ENCODE measurements around the gene VAC14.

Gene VAC14

DNA sequence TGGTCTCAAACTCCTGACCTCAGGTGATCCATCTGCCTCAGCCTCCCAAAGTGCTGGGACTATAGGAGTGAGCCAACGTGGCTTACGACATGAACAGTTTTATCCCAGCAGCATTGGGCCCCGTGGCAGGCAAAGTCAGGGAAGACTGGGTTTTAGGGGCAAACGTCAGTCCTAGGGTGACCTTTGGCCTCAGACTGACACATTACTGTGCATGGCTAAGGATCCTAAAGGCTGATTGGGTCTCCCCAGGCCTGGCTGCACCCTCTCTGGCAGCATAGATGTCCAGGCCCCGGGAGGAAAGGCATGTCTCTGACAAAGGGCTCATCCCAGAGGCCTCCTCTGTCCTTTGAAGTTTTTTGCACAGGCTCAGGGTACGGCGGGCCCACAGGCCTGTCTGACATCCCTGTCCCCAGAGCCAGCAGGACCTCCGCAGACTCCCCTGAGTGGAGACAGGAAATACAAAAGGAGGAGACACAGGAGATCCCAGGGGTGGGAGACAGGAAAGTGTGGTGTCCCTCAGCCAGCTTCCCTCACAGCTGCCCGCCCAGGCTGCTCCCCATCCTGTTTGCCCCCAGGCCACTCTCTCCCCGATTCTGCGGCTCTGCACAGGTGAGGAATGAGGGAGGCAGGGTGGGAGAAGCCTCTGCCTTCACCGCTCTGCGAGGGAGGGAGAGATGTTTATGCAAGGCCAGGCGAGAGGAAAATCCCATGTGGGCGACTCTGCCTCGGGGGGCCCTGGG is 60.6 kb downstream of the VAC14 start:
- CTCF ChIA-PET, result no interaction called here
- POLR2A ChIA-PET, result no interaction called here
- peaks cover 0 to 31% of the 10 kb centered on the region in 2 experiments; a peak in 1 of 3 replicates for H3K36me3 ChIP-seq (ENCODE audit: control insufficient read depth in 2 of 2, insufficient read depth in 1 of 2, low read length in 2 of 2)

DNA sequence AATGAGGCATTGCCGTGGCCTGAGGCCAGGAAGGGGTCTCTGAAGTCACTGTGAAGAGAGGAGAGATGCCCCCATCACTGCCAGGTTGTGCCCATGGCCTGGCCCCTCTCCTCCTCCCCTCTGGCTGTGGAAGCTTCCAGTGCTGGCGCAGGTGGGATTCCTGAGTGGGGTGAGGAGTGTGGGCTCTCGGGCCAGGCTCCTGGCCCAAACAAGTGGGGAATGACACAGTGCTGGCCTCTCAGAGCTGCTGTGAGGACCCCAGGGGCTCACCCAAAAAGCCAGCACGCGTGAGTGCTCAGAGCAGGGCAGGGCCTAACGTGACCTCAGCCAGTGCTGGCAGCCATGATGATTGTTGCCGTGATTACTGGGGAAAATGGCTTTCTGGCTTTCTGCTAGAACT is 61.6 kb downstream of the VAC14 start:
- Histone ChIP-seq H3K27ac (ENCODE audit: extremely low read depth, low read depth, low read length) (no peak overlapping the region), H3K36me3 (ENCODE audit: control insufficient read depth in 2 of 2, insufficient read depth in 1 of 2, low read length in 2 of 2) (peaks cover 0 to 21% of the 10 kb centered on the region in 2 experiments; a peak in 1 of 3 replicates), H3K9me3 (ENCODE audit: control insufficient read depth, insufficient read depth, low read depth, low read length) (no peaks in the 10 kb centered on the region), H3K4me1 (ENCODE audit: control insufficient read depth, insufficient read depth, low read length) (no peaks in the 10 kb centered on the region), H3K4me3 (ENCODE audit: low read depth, low read length) (no peak overlapping the region)
- no peak for TF ChIP-seq ZFP3 (tag by site-specific recombination; IDR thresholded peaks at IDR 0.05; ENCODE audit: low read depth)
- TF ChIP-seq ZNF266 (tag by site-specific recombination; IDR thresholded peaks at IDR 0.05; ENCODE audit: low read depth), result no peak
- no peak for TF ChIP-seq ZNF341 (tag by site-specific recombination; IDR thresholded peaks at IDR 0.05; ENCODE audit: low read depth)
- TF ChIP-seq ZBTB21 (tag by site-specific recombination; IDR thresholded peaks at IDR 0.05), result no peak
- no peak for TF ChIP-seq ZNF677 (tag by site-specific recombination; IDR thresholded peaks at IDR 0.05)
- TF ChIP-seq, protein P1, sequence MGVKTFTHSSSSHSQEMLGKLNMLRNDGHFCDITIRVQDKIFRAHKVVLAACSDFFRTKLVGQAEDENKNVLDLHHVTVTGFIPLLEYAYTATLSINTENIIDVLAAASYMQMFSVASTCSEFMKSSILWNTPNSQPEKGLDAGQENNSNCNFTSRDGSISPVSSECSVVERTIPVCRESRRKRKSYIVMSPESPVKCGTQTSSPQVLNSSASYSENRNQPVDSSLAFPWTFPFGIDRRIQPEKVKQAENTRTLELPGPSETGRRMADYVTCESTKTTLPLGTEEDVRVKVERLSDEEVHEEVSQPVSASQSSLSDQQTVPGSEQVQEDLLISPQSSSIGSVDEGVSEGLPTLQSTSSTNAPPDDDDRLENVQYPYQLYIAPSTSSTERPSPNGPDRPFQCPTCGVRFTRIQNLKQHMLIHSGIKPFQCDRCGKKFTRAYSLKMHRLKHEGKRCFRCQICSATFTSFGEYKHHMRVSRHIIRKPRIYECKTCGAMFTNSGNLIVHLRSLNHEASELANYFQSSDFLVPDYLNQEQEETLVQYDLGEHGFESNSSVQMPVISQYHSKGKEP (tag by site-specific recombination; IDR thresholded peaks at IDR 0.05), result no peak
- no peak for TF ChIP-seq ZNF585B (tag by site-specific recombination; IDR thresholded peaks at IDR 0.05)
- TF ChIP-seq ZSCAN30 (tag by site-specific recombination; IDR thresholded peaks at IDR 0.05), result no peak
- no peak for TF ChIP-seq EGR2 (tag by site-specific recombination; IDR thresholded peaks at IDR 0.05; ENCODE audit: low read depth)
- no peak for TF ChIP-seq ZNF555 (tag by site-specific recombination; conservative IDR thresholded peaks at IDR 0.05)
- no peak for TF ChIP-seq ZNF391 (tag by site-specific recombination; IDR thresholded peaks at IDR 0.05; ENCODE audit: borderline replicate concordance, low read depth)
- no peak for TF ChIP-seq ZSCAN23 (tag by site-specific recombination; IDR thresholded peaks at IDR 0.05)
- POLR2A ChIA-PET, result no interaction called here
- CTCF ChIA-PET, result interaction anchor here (0.9 kb wide), 1 partner anchor 9 kb away, joined by 3 read pairs; no protein-coding TSS in a partner anchor

More for the DNA sequence above, 60.6 kb downstream of the VAC14 start:
- no peak overlapping the region for H3K4me3 ChIP-seq (ENCODE audit: low read depth, low read length)
- no peaks in the 10 kb centered on the region for H3K9me3 ChIP-seq (ENCODE audit: control insufficient read depth, insufficient read depth, low read depth, low read length)
- no peaks in the 10 kb centered on the region for H3K4me1 ChIP-seq (ENCODE audit: control insufficient read depth, insufficient read depth, low read length)
- no peak for TF ChIP-seq ZNF10 (tag by site-specific recombination; IDR thresholded peaks at IDR 0.05)
- TF ChIP-seq, protein P2, sequence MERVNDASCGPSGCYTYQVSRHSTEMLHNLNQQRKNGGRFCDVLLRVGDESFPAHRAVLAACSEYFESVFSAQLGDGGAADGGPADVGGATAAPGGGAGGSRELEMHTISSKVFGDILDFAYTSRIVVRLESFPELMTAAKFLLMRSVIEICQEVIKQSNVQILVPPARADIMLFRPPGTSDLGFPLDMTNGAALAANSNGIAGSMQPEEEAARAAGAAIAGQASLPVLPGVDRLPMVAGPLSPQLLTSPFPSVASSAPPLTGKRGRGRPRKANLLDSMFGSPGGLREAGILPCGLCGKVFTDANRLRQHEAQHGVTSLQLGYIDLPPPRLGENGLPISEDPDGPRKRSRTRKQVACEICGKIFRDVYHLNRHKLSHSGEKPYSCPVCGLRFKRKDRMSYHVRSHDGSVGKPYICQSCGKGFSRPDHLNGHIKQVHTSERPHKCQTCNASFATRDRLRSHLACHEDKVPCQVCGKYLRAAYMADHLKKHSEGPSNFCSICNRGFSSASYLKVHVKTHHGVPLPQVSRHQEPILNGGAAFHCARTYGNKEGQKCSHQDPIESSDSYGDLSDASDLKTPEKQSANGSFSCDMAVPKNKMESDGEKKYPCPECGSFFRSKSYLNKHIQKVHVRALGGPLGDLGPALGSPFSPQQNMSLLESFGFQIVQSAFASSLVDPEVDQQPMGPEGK (tag by site-specific recombination; IDR thresholded peaks at IDR 0.05), result no peak
- TF ChIP-seq GLIS2 (tag by site-specific recombination; IDR thresholded peaks at IDR 0.05), result no peak
- TF ChIP-seq, protein P3, sequence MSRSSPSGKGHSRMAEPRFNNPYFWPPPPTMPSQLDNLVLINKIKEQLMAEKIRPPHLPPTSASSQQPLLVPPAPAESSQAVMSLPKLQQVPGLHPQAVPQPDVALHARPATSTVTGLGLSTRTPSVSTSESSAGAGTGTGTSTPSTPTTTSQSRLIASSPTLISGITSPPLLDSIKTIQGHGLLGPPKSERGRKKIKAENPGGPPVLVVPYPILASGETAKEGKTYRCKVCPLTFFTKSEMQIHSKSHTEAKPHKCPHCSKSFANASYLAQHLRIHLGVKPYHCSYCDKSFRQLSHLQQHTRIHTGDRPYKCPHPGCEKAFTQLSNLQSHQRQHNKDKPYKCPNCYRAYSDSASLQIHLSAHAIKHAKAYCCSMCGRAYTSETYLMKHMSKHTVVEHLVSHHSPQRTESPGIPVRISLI (tag by site-specific recombination; IDR thresholded peaks at IDR 0.05), result no peak
- TF ChIP-seq ZNF292 (tag by site-specific recombination; IDR thresholded peaks at IDR 0.05; ENCODE audit: borderline replicate concordance, low read depth), result no peak
- TF ChIP-seq, protein P4, sequence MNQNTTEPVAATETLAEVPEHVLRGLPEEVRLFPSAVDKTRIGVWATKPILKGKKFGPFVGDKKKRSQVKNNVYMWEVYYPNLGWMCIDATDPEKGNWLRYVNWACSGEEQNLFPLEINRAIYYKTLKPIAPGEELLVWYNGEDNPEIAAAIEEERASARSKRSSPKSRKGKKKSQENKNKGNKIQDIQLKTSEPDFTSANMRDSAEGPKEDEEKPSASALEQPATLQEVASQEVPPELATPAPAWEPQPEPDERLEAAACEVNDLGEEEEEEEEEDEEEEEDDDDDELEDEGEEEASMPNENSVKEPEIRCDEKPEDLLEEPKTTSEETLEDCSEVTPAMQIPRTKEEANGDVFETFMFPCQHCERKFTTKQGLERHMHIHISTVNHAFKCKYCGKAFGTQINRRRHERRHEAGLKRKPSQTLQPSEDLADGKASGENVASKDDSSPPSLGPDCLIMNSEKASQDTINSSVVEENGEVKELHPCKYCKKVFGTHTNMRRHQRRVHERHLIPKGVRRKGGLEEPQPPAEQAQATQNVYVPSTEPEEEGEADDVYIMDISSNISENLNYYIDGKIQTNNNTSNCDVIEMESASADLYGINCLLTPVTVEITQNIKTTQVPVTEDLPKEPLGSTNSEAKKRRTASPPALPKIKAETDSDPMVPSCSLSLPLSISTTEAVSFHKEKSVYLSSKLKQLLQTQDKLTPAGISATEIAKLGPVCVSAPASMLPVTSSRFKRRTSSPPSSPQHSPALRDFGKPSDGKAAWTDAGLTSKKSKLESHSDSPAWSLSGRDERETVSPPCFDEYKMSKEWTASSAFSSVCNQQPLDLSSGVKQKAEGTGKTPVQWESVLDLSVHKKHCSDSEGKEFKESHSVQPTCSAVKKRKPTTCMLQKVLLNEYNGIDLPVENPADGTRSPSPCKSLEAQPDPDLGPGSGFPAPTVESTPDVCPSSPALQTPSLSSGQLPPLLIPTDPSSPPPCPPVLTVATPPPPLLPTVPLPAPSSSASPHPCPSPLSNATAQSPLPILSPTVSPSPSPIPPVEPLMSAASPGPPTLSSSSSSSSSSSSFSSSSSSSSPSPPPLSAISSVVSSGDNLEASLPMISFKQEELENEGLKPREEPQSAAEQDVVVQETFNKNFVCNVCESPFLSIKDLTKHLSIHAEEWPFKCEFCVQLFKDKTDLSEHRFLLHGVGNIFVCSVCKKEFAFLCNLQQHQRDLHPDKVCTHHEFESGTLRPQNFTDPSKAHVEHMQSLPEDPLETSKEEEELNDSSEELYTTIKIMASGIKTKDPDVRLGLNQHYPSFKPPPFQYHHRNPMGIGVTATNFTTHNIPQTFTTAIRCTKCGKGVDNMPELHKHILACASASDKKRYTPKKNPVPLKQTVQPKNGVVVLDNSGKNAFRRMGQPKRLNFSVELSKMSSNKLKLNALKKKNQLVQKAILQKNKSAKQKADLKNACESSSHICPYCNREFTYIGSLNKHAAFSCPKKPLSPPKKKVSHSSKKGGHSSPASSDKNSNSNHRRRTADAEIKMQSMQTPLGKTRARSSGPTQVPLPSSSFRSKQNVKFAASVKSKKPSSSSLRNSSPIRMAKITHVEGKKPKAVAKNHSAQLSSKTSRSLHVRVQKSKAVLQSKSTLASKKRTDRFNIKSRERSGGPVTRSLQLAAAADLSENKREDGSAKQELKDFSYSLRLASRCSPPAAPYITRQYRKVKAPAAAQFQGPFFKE (tag by site-specific recombination; IDR thresholded peaks at IDR 0.05; ENCODE audit: borderline replicate concordance), result no peak
- TF ChIP-seq ZNF555 (tag by site-specific recombination; conservative IDR thresholded peaks at IDR 0.05), result no peak
- TF ChIP-seq MEIS1 (CRISPR knock-in tag; IDR thresholded peaks at IDR 0.05; ENCODE audit: borderline replicate concordance), result no peak
- TF ChIP-seq ZNF623 (tag by site-specific recombination; IDR thresholded peaks at IDR 0.05), result no peak
- TF ChIP-seq TCF7L2 (IDR thresholded peaks at IDR 0.05; ENCODE audit: borderline replicate concordance, low read depth, low read length), result no peak
- H3K27ac ChIP-seq (ENCODE audit: extremely low read depth, low read depth, low read length), result no peak overlapping the region

Data from HEK293 (cell line).